ENCODE data around the gene CDKN2B-AS1.

CDKN2B-AS1 gene

DNA sequence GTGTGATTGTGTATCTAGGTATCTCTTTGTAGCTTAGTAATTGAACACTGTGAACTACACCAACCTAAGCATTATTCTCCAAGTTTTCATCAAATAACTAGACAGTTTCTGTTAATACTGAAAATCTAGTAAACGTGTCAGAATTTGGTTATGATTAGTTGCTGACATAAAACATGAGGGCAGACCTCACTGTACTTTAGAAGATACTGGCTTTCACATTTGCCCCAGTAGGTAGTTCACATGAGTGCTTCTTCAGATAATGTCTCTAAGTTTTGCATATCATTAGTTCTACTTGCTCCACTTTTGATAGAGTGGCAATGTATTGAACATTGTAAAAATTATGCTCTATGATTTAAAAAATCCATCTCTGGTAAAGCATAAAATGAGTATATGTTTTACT lies 7.4 kb downstream of the CDKN2B-AS1 start:
- H3K27ac ChIP-seq, result no peak overlapping the region
- DNase-seq (ENCODE audit: low spot score), result no peak
- TF ChIP-seq, protein P1, sequence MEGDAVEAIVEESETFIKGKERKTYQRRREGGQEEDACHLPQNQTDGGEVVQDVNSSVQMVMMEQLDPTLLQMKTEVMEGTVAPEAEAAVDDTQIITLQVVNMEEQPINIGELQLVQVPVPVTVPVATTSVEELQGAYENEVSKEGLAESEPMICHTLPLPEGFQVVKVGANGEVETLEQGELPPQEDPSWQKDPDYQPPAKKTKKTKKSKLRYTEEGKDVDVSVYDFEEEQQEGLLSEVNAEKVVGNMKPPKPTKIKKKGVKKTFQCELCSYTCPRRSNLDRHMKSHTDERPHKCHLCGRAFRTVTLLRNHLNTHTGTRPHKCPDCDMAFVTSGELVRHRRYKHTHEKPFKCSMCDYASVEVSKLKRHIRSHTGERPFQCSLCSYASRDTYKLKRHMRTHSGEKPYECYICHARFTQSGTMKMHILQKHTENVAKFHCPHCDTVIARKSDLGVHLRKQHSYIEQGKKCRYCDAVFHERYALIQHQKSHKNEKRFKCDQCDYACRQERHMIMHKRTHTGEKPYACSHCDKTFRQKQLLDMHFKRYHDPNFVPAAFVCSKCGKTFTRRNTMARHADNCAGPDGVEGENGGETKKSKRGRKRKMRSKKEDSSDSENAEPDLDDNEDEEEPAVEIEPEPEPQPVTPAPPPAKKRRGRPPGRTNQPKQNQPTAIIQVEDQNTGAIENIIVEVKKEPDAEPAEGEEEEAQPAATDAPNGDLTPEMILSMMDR (conservative IDR thresholded peaks at IDR 0.05; ENCODE audit: low read depth), result no peak
- ChIA-PET CTCF (no interaction called here), POLR2A (ENCODE audit: low non-redundant PET) (no interaction called here)

GRCh38 chr9:22005021-22005701 lies 10.6 kb downstream of the CDKN2B-AS1 start:
- DNase-seq (ENCODE audit: low spot score), result no peak
- TF ChIP-seq, protein P1 (conservative IDR thresholded peaks at IDR 0.05; ENCODE audit: low read depth), result no peak
- H3K27ac ChIP-seq, result peak overlapping the region; percentile 71
- ChIA-PET POLR2A (ENCODE audit: low non-redundant PET) (interaction anchor here (0.7 kb wide), 1 partner anchor 1908 kb away, joined by 3 read pairs; no protein-coding TSS in a partner anchor), CTCF (no interaction called here)

DNA sequence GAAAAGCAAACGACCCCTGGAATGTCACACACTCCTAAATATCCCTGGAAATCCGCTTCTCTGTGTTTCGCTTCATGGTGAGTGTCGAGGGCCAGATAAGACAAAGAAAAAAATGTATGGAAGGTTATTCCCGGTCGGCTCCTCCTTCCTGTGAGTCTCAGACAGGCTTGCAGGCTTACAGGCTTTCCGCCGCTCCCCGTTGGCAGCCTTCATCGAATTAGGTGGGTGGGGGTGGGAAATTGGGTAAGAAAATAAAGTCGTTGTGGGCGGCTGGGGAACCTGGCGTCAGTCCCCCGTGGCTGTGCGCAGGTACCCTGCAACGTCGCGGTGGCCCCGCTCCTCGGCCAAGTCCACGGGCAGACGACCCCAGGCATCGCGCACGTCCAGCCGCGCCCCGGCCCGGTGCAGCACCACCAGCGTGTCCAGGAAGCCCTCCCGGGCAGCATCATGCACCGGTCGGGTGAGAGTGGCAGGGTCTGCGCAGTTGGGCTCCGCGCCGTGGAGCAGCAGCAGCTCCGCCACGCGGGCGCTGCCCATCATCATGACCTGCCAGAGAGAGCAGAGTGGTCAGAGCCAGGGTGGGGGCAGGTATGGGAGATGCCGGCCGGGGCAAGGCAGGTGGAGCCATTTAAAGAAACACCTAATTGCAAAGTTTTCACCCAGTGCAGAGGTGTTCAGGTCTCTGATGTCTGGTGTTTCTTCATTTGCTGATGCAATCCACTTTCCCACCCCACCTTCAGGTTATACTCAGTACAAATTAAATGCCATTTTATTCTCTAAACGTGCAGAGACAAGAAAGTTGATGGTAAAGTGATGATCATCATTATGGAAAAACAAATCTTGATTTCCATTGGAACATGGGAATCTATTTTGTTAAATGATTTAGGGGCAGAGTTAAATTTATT lies 11.4 kb downstream of the CDKN2B-AS1 start:
- ChIA-PET POLR2A (ENCODE audit: low non-redundant PET) (no interaction called here), CTCF (interaction anchor here (0.6 to 3.2 kb wide), 2 partner anchors 12 to 203 kb away, joined by 4 to 16 read pairs; partner anchors contain the start of genes CDKN2A and CDKN2B-AS1)
- no peak for DNase-seq (ENCODE audit: low spot score)
- TF ChIP-seq, protein P1 (conservative IDR thresholded peaks at IDR 0.05; ENCODE audit: low read depth), result no peak
- peak overlapping the region; percentile 71 for H3K27ac ChIP-seq

DNA sequence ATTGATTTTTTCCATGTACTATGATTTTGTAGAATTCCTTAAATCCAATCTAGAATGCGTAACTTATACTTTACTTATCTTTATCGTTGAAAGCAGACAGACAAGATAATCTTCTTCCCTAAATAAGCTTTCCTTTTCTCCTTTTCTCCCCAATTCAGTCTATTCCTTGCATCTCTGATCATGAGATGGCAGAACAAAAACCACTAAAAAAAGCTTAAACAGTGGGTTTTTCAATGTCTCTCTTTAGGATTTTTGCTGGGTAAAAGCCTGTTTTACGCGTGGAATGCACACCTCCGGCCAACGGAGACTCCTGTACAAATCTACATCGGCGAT lies 13.8 kb downstream of the CDKN2B-AS1 start:
- TF ChIP-seq, protein P1 (conservative IDR thresholded peaks at IDR 0.05; ENCODE audit: low read depth), result no peak
- H3K27ac ChIP-seq, result peak overlapping the region; percentile 97
- ChIA-PET CTCF (interaction anchor here (0.5 to 3.2 kb wide), 26 partner anchors 8 to 755 kb away, joined by 3 to 40 read pairs (median 4); partner anchors contain the start of genes CDKN2A and CDKN2B-AS1), POLR2A (ENCODE audit: low non-redundant PET) (interaction anchor here (0.8 to 1.8 kb wide), 4 partner anchors 14 to 232 kb away, joined by 3 to 14 read pairs (median 4); partner anchors contain the start of genes CDKN2A and CDKN2B-AS1)
- DNase-seq (ENCODE audit: low spot score), result no peak

DNA sequence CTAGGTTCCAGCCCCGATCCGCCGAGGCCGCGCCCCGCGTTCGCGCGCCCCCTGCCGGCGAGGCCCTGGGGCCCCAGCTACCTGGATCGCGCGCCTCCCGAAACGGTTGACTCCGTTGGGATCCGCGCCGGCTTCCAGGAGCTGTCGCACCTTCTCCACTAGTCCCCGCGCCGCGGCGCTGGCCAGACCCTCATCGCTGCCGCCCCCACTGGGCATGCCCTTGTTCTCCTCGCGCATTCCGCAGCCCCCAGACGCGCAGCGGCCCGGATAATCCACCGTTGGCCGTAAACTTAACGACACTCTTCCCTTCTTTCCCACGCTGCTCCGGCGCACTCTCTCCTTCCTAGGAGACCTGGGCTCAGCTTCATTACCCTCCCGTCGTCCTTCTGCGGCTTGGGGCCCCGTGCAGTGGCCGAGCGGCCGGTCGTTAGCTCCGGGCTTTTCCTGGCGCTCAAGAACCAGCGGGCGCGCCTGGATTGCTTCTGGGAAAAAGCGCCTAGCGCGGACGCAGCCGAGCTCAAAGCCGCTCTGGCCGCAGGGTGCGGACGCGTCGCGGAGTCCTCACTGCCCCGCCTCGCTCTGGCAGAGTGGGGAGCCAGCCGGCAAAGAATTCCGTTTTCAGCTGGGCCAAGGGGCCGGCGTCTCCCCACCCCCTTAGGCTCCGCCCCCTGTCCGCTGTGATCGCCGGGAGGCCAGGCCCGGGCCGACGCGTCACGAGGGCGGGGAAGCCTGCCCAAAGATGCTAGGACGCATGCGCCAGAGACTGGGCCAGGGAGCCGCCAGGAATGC lies 14.3 kb downstream of the CDKN2B-AS1 start, which contains the start of gene CDKN2B:
CDKN2B (minus strand) TSS at position 589 of the 789 bp plus-strand sequence; CDS start at position 237, 352 bp downstream.
- POLR2A ChIA-PET (ENCODE audit: low non-redundant PET), result interaction anchor here (0.8 to 1.8 kb wide), 6 partner anchors 15 to 232 kb away, joined by 3 to 14 read pairs (median 4); partner anchors contain the start of genes CDKN2A and CDKN2B-AS1
- TF ChIP-seq, protein P1 (conservative IDR thresholded peaks at IDR 0.05; ENCODE audit: low read depth), result peak; percentile 99
- peak within 1 kb of the TSS; percentile 97 for H3K27ac ChIP-seq
- DNase-seq (ENCODE audit: low spot score), result peak; percentile 99
- CTCF ChIA-PET, result interaction anchor here (0.5 to 3.2 kb wide), 28 partner anchors 9 to 756 kb away, joined by 3 to 40 read pairs (median 4); partner anchors contain the start of genes CDKN2A and CDKN2B-AS1
